HepG2 (cell line): Measurements from ENCODE around the gene RABGGTA. TPM values are rescaled to one million over a fixed set of nuclear protein-coding genes. Genes with fewer than 3 reads are reported as not detected.

Experiments used
- ATAC-seq: fragments of 200-7000 bp; cut with Tn5 transposase; 3 replicates; pipeline ENCODE4 v1.9.1; 2020; ENCODE audit warnings: mild to moderate bottlenecking, moderate library complexity
- BruUV-seq: library from RNA; stranded (reverse); fragments of 400-500 nt; replicated peaks from 2 replicates; lab custom pipeline; 2021; lab: Mats Ljungman, UMichigan
- CTCF ChIA-PET: fragments of 300-600 bp; formaldehyde crosslinking; extraction: SDS; loops from one replicate; lab custom pipeline; 2021; ENCODE audit warnings: low total read pairs, inconsistent platforms, low intra/inter-chr PET ratio; lab: Yijun Ruan, JAX
- POLR2A ChIA-PET: fragments of 350-600 bp; sonication (Branson Sonifier 250); formaldehyde crosslinking; loops from one replicate; lab custom pipeline; 2020; ENCODE audit warnings: antibody characterized with exemption, inconsistent platforms; lab: Yijun Ruan, JAX
- DNase-seq: peaks from one replicate; pipeline ENCODE4 v3.0.0-alpha.2; 2015; ENCODE audit warnings: low spot score
- FAIRE-seq: peaks from 3 replicates; lab custom pipeline; 2011; peaks lifted over from hg19 to GRCh38; lab: Jason Lieb, UNC
- H2AFZ ChIP-seq: one replicate; pipeline ENCODE4 v1.6.1; 2011; ENCODE audit warnings: low read length, inconsistent platforms
- H3K27ac ChIP-seq: fragments of 300-600 bp; 3 replicates; pipeline ENCODE4 v1.8.0; 2011; ENCODE audit warnings: mixed run types, mild to moderate bottlenecking, mixed read lengths, low read length, inconsistent platforms; ENCODE audit not compliant: insufficient read depth; ENCODE audit errors: extremely low read length
- H3K27me3 ChIP-seq, 2 experiments: fragments of 200-600 bp in 1 of 2; 2 replicates in 1 of 2; 3 replicates in 1 of 2; pipeline versions ENCODE4 v1.6.0 to v1.8.0; 2011; ENCODE audit warnings: low read length in 2 of 2, mild to moderate bottlenecking in 2 of 2, moderate library complexity in 2 of 2, inconsistent platforms in 1 of 2; ENCODE audit not compliant: insufficient read depth in 2 of 2, control insufficient read depth in 1 of 2
- H3K36me3 ChIP-seq, 2 experiments: fragments of 200-600 bp in 1 of 2; replicated peaks in 1 of 2; 2 replicates in 1 of 2; 3 replicates in 1 of 2; pipeline versions ENCODE4 v1.5.1 to v1.8.0; 2011; ENCODE audit warnings: low read length in 2 of 2, inconsistent platforms in 1 of 2; ENCODE audit not compliant: insufficient read depth in 2 of 2, control insufficient read depth in 1 of 2
- H3K4me1 ChIP-seq: 2 replicates; pipeline ENCODE4 v1.5.1; 2012; ENCODE audit warnings: low read length, inconsistent platforms; ENCODE audit not compliant: insufficient read depth
- H3K4me2 ChIP-seq: 2 replicates; pipeline ENCODE4 v1.6.0; 2011; ENCODE audit warnings: low read depth, low read length, inconsistent platforms
- H3K4me3 ChIP-seq, 3 experiments: fragments of 200-600 bp in 1 of 3; sonication (generic), shearing (Covaris generic) in 1 of 3; replicated peaks in 1 of 3; 2 replicates each; pipeline ENCODE4 v1.5.1; 2011 to 2016; ENCODE audit warnings: low read length in 3 of 3, inconsistent platforms in 2 of 3, low read depth in 2 of 3, mild to moderate bottlenecking in 2 of 3, control low read depth in 1 of 3, mixed read lengths in 1 of 3; ENCODE audit not compliant: insufficient read depth in 1 of 3
- H3K79me2 ChIP-seq: one replicate; pipeline ENCODE4 v1.6.1; 2011; ENCODE audit warnings: low read length, inconsistent platforms; ENCODE audit not compliant: insufficient read depth
- H3K9ac ChIP-seq: 2 replicates; pipeline ENCODE4 v1.6.0; 2011; ENCODE audit warnings: mild to moderate bottlenecking, low read depth, low read length, inconsistent platforms; ENCODE audit not compliant: insufficient read depth
- H3K9me3 ChIP-seq: 2 replicates; pipeline ENCODE4 v1.5.1; 2012; ENCODE audit warnings: mild to moderate bottlenecking, low read length
- H4K20me1 ChIP-seq: 2 replicates; pipeline ENCODE4 v1.6.0; 2011; ENCODE audit warnings: inconsistent platforms, mild to moderate bottlenecking, low read length, moderate library complexity; ENCODE audit not compliant: insufficient read depth
- FOSL1 ChIP-seq: sonication (generic); formaldehyde crosslinking; IDR thresholded peaks from 2 replicates; pipeline ENCODE4 v1.9.0; 2021; ENCODE audit warnings: missing genetic modification reagents, borderline replicate concordance
- GTF2F1 ChIP-seq: fragments of 150-350 bp; IDR thresholded peaks from 2 replicates; pipeline ENCODE4 v1.6.1; 2014; ENCODE audit warnings: low read length
- HDAC2 ChIP-seq: sonication (generic); formaldehyde crosslinking; IDR thresholded peaks from 2 replicates; pipeline ENCODE4 v1.4.0; 2020; ENCODE audit warnings: missing genetic modification reagents
- POLR2AphosphoS5 ChIP-seq: IDR thresholded peaks from 2 replicates; pipeline ENCODE4 v1.6.1; 2012; ENCODE audit warnings: low read depth, low read length
- PRDM10 ChIP-seq: sonication (generic); formaldehyde crosslinking; IDR thresholded peaks from 2 replicates; pipeline ENCODE4 v1.4.0; 2020; ENCODE audit warnings: low read depth, missing genetic modification reagents
- RBFOX2 ChIP-seq: fragments of 200-400 bp; formaldehyde crosslinking; IDR thresholded peaks from 2 replicates; pipeline ENCODE4 v1.6.1; 2017; ENCODE audit warnings: low read depth, mild to moderate bottlenecking, low read length
- RBM22 ChIP-seq: fragments of 200-400 bp; formaldehyde crosslinking; optimal IDR thresholded peaks from 2 replicates; pipeline ENCODE3; 2017; ENCODE audit warnings: mild to moderate bottlenecking, low read length, moderate library complexity
- SALL1 ChIP-seq: sonication (generic); formaldehyde crosslinking; IDR thresholded peaks from 2 replicates; pipeline ENCODE4 v1.8.0; 2022; ENCODE audit warnings: mild to moderate bottlenecking, missing genetic modification reagents
- ZNF792 ChIP-seq: IDR thresholded peaks from 2 replicates; pipeline ENCODE4 v1.6.1; 2016
- WGBS: methylation state at CpG from one replicate; pipeline ENCODE4 v1.1.6; 2017; ENCODE audit warnings: low lambda C conversion rate; 5-methylcytosine and 5-hydroxymethylcytosine counted together
- in situ Hi-C: cut with HindIII; loops from 2 replicates; pipeline ENCODE4 v1.10.0; 2017; ENCODE audit warnings: low pct_unique_long_range_greater_than_20kb; ENCODE audit not compliant: extremely low pct_ligation_motif_present
- intact Hi-C: fragments of 100-400 bp; cut with micrococcal nuclease; formaldehyde crosslinking; loops from one replicate; pipeline ENCODE4 v1.10.0; 2022; ENCODE audit not compliant: unreplicated experiment
- polyA plus RNA-seq, 8 experiments: library from polyadenylated mRNA; depleted of rRNA in 3 of 8; stranded (reverse) in 7 of 8; unstranded in 1 of 8; fragments of >200 nt; fragmentation: Illumina TruSeq in 4 of 8; extraction: Trizol in 4 of 8; gene quantifications; 2 replicates each; pipeline versions ENCODE4 v1.2.1 to v1.2.3, GENCODE V29; 2011 to 2016; ENCODE audit warnings: low read depth in 4 of 8, missing spikeins in 1 of 8, mixed read lengths in 1 of 8; ENCODE audit not compliant: insufficient read depth in 1 of 8
- total RNA-seq, 5 experiments: library from RNA; depleted of rRNA; stranded (reverse); fragments of >200 nt; fragmentation: Illumina TruSeq; extraction: Trizol; gene quantifications; 2 replicates each; pipeline ENCODE4 v1.2.3, GENCODE V29; 2016; ENCODE audit warnings: low read depth in 1 of 5

Gene RABGGTA
- total and polyA plus RNA-seq, 2 of the 13 experiments (the other 11 are each of a cell fraction or from before 2014, with no cell fraction given) = 57.9 to 90.8 TPM

GRCh38 chr14:24238527-24239037, 32.8 kb downstream of the RABGGTA start:
- Histone ChIP-seq H3K79me2 (peaks cover 29% of the 10 kb centered on the region), H3K27me3 (no peaks in the 10 kb centered on the region; a peak in 1 of 5 replicates), H3K9ac (no peak overlapping the region), H3K9me3 (no peaks in the 10 kb centered on the region), H3K4me1 (peaks cover 52% of the 10 kb centered on the region), H3K36me3 (peaks cover 44 to 70% of the 10 kb centered on the region in 2 experiments), H3K4me3 (no peak overlapping the region), H4K20me1 (0 out of 2 replicates have a peak, but pooled peaks cover 3% of the 10 kb centered on the region), H3K4me2 (no peak overlapping the region), H2AFZ (no peak overlapping the region), H3K27ac (no peak overlapping the region)
- ChIA-PET POLR2A (interaction anchor here (0.5 to 18.0 kb wide), 11 partner anchors 9 to 124 kb away, joined by 3 to 850 read pairs (median 6); partner anchors contain the start of genes CHMP4A, CIDEB, DCAF11 and DHRS1), CTCF (no interaction called here)
- intact Hi-C loops = loop anchor here (10.0 kb wide), 1 partner anchor 1186 kb away; no protein-coding TSS in a partner anchor
- in situ Hi-C loops = no loop called here
- TF ChIP-seq ZNF792 (CRISPR knock-in tag) (no peak), PRDM10 (CRISPR knock-in tag) (peak; percentile 60; the same call in 1 of the 2 replicates), FOSL1 (no peak), RBFOX2 (peak; percentile 58), GTF2F1 (no peak), POLR2AphosphoS5 (0 out of 2 replicates have a peak, but pooled peaks have one; percentile 13), RBM22 (peak; percentile 32), SALL1 (no peak), HDAC2 (CRISPR knock-in tag) (no peak)
- 99% methylated on average over 5 of the region's 5 CpGs for WGBS
- BruUV-seq = no TSS peak
- DNase-seq (no peak), ATAC-seq (no peak), FAIRE-seq (no peak)
